ENCODE data around the gene KLHL28. TPM values are rescaled to one million over a fixed set of nuclear protein-coding genes. Genes with fewer than 3 reads are reported as not detected.

Gene KLHL28
- total and polyA plus RNA-seq, 2 donors (not counting 3 experiments of a cell fraction or from before 2014, with no cell fraction given) = 2.9 to 7.3 TPM

DNA sequence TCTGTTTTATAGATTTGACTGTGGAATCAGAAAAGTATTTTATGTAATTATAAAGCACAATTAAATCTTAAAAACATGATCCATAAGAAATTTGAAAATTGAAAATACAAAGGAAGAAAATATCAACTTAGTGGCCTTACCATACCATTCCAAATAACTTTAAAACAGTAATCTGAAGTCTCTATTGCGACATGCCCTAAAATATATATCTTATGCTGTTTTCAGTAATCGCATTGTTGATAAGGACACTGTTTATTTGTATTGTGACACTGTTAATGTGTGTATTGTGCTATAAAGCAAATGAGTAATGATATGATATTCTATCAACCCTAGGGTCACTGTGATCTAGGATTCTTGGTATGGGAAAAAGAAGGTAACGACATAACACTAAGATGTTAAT is 7.0 kb downstream of the KLHL28 start:
- peak overlapping the region; percentile 3 for H3K9ac ChIP-seq (replicated peaks; ENCODE audit: extremely low read depth, insufficient read depth, low read length)
- H2AFZ ChIP-seq (ENCODE audit: low read depth, low read length) = no peak overlapping the region
- H3K4me1 ChIP-seq (ENCODE audit: control insufficient read depth, extremely low read depth, insufficient read depth, low read length) = peaks cover under 1% of the 10 kb centered on the region
- CTCF ChIA-PET = interaction anchor here (1.2 kb wide), 1 partner anchor 10 kb away, joined by 3 read pairs; no protein-coding TSS in a partner anchor
- no peaks in the 10 kb centered on the region for H4K20me1 ChIP-seq (replicated peaks; ENCODE audit: control insufficient read depth, extremely low read depth, insufficient read depth, low read length)
- TF ChIP-seq JUN (IDR thresholded peaks at IDR 0.05; ENCODE audit: borderline replicate concordance, insufficient read depth, insufficient read length, low read depth) (no peak), POLR2A (IDR thresholded peaks at IDR 0.05; ENCODE audit: low read depth, low read length) (no peak), FOS (IDR thresholded peaks at IDR 0.05; ENCODE audit: borderline replicate concordance, insufficient read depth, low read length) (no peak), POLR2AphosphoS5 (IDR thresholded peaks at IDR 0.05; ENCODE audit: insufficient read depth, low read depth, low read length) (no peak), MYC (IDR thresholded peaks at IDR 0.05; ENCODE audit: low read depth, low read length) (no peak), EZH2 (IDR thresholded peaks at IDR 0.05; ENCODE audit: borderline replicate concordance, low read depth, low read length, severe bottlenecking) (no peak), GATA2 (IDR thresholded peaks at IDR 0.05; ENCODE audit: insufficient read depth, insufficient read length, low read depth, low read length) (no peak)
- TF ChIP-seq, protein P1, sequence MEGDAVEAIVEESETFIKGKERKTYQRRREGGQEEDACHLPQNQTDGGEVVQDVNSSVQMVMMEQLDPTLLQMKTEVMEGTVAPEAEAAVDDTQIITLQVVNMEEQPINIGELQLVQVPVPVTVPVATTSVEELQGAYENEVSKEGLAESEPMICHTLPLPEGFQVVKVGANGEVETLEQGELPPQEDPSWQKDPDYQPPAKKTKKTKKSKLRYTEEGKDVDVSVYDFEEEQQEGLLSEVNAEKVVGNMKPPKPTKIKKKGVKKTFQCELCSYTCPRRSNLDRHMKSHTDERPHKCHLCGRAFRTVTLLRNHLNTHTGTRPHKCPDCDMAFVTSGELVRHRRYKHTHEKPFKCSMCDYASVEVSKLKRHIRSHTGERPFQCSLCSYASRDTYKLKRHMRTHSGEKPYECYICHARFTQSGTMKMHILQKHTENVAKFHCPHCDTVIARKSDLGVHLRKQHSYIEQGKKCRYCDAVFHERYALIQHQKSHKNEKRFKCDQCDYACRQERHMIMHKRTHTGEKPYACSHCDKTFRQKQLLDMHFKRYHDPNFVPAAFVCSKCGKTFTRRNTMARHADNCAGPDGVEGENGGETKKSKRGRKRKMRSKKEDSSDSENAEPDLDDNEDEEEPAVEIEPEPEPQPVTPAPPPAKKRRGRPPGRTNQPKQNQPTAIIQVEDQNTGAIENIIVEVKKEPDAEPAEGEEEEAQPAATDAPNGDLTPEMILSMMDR (IDR thresholded peaks at IDR 0.05; ENCODE audit: extremely low read depth in 1 of 2, insufficient read depth in 1 of 2, low read depth in 1 of 2, low read length in 2 of 2) = no peak
- TF ChIP-seq, protein P2, sequence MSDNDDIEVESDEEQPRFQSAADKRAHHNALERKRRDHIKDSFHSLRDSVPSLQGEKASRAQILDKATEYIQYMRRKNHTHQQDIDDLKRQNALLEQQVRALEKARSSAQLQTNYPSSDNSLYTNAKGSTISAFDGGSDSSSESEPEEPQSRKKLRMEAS (IDR thresholded peaks at IDR 0.05; ENCODE audit: insufficient read depth, insufficient read length) = no peak
- no peak overlapping the region for H3K4me3 ChIP-seq (replicated peaks in 1 of 3; ENCODE audit: insufficient read depth in 1 of 3, low read depth in 1 of 3, low read length in 3 of 3)
- H3K4me2 ChIP-seq (ENCODE audit: insufficient read depth, low read length) = no peak overlapping the region
- dilution Hi-C loops (cut with MboI; ENCODE audit: extremely low pct_ligation_motif_present, low sequenced_read_pairs) (no loop called here), intact Hi-C loops (cut with micrococcal nuclease) (no loop called here)
- no peaks in the 10 kb centered on the region for H3K9me1 ChIP-seq (replicated peaks; ENCODE audit: control insufficient read depth, extremely low read depth, insufficient read depth, low read length)
- POLR2A ChIA-PET = no interaction called here
- H3K27ac ChIP-seq (ENCODE audit: insufficient read depth, low read depth, low read length) = no peak overlapping the region
- FAIRE-seq (no peak), DNase-seq (ENCODE audit: low read depth, low spot score) (no peak)
- H3K79me2 ChIP-seq (ENCODE audit: control insufficient read depth, insufficient read depth, low read length) = peaks cover 53% of the 10 kb centered on the region
- H3K27me3 ChIP-seq (ENCODE audit: control insufficient read depth in 2 of 2, insufficient read depth in 2 of 2, low read length in 2 of 2) = no peaks in the 10 kb centered on the region
- no peaks in the 10 kb centered on the region for H3K36me3 ChIP-seq (ENCODE audit: control insufficient read depth in 2 of 2, extremely low read depth in 1 of 2, insufficient read depth in 2 of 2, low read length in 2 of 2)
- H3K9me3 ChIP-seq (replicated peaks; ENCODE audit: control insufficient read depth, insufficient read depth, low read length) = no peaks in the 10 kb centered on the region
- BruUV-seq (replicated peaks) = no TSS peak

All from endothelial cell of umbilical vein (primary cell).